Measurements from ENCODE around the gene EIF3I.

GRCh38 chr1:32223683-32224082 lies 1.5 kb downstream of the EIF3I start:
- TF ChIP-seq, protein P1, sequence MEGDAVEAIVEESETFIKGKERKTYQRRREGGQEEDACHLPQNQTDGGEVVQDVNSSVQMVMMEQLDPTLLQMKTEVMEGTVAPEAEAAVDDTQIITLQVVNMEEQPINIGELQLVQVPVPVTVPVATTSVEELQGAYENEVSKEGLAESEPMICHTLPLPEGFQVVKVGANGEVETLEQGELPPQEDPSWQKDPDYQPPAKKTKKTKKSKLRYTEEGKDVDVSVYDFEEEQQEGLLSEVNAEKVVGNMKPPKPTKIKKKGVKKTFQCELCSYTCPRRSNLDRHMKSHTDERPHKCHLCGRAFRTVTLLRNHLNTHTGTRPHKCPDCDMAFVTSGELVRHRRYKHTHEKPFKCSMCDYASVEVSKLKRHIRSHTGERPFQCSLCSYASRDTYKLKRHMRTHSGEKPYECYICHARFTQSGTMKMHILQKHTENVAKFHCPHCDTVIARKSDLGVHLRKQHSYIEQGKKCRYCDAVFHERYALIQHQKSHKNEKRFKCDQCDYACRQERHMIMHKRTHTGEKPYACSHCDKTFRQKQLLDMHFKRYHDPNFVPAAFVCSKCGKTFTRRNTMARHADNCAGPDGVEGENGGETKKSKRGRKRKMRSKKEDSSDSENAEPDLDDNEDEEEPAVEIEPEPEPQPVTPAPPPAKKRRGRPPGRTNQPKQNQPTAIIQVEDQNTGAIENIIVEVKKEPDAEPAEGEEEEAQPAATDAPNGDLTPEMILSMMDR (IDR thresholded peaks at IDR 0.05) = no peak
- TF ChIP-seq POLR2A (IDR thresholded peaks at IDR 0.05) = no peak
